GM18868 (cell line): ENCODE measurements around the gene DHRS1.

Experiments used
- ATAC-seq: cut with Tn5 transposase; IDR thresholded peaks from one replicate; pipeline ENCODE4 v1.9.1; 2021; ENCODE audit warnings: mild to moderate bottlenecking, moderate library complexity; ENCODE audit not compliant: unreplicated experiment

DHRS1 gene

DNA sequence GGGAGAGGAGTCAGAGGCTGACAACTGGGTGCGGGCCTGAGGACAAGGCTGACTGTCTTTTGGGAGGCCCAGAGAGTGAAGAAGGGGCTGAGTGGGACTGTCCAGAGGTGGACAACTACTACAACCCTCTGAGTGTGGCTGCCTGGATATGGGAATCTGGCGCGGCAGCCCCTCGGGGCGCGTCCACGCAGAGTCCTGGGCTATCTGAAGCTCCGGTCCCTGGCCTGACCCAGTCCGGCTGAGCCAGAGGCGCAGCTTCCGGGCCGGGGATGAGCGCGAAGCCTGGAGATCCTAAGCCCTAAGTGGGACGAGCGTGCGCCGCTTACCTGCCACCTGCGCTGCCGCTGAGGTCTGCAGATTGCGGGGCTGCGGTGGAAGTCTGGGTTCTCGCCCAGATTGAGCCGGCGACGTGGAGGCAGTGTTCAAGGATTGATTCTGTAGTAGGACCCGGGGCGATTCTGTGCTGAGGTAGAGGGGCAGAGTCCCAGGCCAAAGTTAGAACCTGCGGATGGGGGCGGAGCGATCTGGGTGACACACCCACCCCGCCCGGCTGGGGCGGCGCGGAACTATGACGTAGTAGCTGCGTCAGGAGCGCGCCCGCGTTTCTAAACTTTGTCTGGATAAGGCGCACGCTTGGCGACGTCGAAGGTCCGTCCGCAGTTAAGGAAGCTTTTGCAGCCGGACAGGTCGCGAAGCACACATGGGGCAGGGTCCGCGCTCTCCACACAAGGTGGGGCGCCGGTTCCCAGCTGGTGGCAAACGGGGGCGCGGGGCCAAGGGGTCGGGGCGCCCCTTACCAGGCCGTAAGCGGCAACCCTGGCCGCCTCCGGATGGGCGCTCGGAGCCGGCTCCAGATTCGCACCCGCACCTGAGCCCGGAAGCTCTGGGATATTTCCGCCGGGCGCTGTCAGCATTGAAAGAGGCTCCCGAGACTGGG lies at the start of gene DHRS1, which contains the start of gene NOP9:
Gene DHRS1 (minus strand): TSS at position 526 of the 937 bp plus-strand sequence. CDS start 674 bp downstream, outside the sequence.
Gene NOP9 (plus strand): TSS at position 596 of the 937 bp plus-strand sequence. CDS start 105 bp downstream, at position 701.
- peak; percentile 63 for ATAC-seq

DNA sequence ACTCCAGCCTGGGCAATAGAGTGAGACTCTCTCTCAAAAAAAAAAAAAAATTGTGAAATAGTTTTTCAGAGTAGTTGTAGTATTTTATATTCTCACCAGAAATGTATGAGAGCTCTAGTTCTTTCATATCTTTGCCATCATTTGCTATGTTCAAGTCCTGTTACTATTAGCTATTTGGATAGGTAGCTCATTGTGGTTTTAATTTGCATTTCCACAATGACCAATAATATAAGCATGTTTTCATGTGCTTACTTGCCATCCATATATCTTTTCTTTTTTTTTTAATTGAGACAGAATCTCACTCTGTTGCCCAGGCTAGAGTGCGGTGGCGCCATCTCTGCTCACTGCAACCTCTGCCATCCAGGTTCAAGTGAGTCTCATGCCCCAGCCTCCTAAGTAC lies 48.6 kb upstream of the DHRS1 start:
- no peak for ATAC-seq

- no peak for ATAC-seq
These were observed 47.6 kb upstream of the DHRS1 start for GRCh38 chr14:24347134-24347533.

- no peak for ATAC-seq
These were observed 44.4 kb upstream of the DHRS1 start for GRCh38 chr14:24343795-24344660.

DNA sequence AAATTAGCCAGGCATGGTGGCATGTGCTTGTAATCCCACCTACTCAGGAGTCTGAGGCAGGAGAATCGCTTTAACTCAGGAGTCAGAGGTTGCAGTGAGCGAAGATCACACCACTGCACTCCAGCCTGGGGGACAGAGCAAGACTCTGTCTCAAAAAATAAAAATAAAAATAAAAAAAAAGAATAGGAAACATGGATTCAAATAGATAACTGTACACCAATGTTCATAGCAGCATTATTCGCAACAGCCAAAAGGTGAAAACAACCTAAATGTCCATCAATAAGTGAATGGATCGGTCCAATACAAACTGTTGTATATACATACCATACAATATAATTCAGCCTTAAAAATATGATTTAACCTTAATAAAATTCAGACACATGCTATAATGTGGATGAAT lies 43.3 kb upstream of the DHRS1 start:
- ATAC-seq = no peak

GRCh38 chr14:24340606-24341005 lies 41.0 kb upstream of the DHRS1 start:
- no peak for ATAC-seq

- peak; percentile 95 for ATAC-seq
These were observed 39.9 kb upstream of the DHRS1 start, which contains the start of gene RIPK3 for GRCh38 chr14:24339284-24340151. Gene RIPK3, minus strand, starts transcription at chr14:24339991. Its CDS starts 165 bp downstream, at chr14:24339826.

- no peak for ATAC-seq
These were observed 39.3 kb upstream of the DHRS1 start for GRCh38 chr14:24338843-24339242.

- ATAC-seq = no peak
These were observed 38.2 kb upstream of the DHRS1 start for GRCh38 chr14:24337824-24338175.

DNA sequence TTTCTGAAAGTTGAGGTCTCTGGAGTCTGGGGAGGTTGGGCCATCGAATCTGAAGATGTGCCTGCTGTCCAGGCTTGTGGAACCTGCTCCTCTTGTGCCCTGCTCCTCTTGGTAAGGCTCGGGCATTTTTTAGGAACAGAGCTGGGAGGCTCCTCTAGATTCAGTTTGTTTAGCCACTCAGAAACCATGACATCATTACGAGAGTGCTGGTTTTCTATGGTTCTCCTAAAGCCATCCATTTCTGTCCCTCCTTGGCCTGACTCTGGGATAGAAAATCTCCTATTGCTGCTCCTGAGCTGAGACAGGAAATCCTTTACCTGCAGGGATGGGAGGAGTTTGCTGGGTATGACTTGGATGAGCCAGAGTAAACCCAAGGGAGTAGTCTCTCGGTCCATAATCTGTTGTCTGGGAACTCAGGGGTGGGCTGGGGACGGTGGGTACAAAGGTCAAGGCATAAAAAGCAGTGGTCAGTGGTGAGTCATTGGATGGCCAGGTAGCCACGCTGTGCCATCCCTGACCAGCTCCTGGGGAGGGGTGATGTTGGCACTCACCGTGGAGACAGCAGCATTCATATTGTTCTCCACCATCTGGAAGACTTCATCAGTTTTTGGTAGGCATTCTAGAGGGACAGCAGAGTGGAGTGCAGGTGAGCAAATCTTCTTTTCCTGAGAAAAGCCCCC lies 37.7 kb upstream of the DHRS1 start:
- ATAC-seq = no peak

- no peak for ATAC-seq
These were observed 36.0 kb upstream of the DHRS1 start for GRCh38 chr14:24335461-24336171.

GRCh38 chr14:24334431-24335291 lies 35.1 kb upstream of the DHRS1 start, which contains the start of gene ADCY4:
Gene ADCY4, minus strand, starts transcription at chr14:24335071. Its CDS starts 419 bp downstream, at chr14:24334652.
- no peak for ATAC-seq

- ATAC-seq = peak; percentile 89
These were observed 32.9 kb upstream of the DHRS1 start for GRCh38 chr14:24332268-24332993.

GRCh38 chr14:24331731-24332267 lies 32.2 kb upstream of the DHRS1 start:
- ATAC-seq = no peak

GRCh38 chr14:24330973-24331674 lies 31.5 kb upstream of the DHRS1 start:
- ATAC-seq = no peak

DNA sequence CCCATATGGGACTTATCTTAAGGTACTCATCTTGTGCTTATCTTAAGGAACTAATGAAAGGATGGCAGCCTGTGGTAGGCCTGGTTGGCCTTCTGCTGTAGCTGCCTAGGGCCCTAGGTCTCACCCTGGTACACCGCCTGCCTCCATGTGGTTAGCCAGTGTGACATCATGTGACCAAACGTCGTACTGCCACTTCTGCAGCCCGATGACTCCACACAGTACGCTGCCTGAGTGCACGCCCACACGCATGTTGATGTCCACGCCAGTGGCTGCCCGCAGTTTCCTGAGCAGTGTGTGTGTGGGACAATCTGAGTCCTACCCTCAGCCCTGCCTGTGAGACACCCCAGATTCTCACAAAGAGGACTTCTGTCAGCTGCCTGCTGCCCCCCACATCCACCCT lies 30.2 kb upstream of the DHRS1 start:
- ATAC-seq = no peak
